Sciatic nerve (tissue), 2 donors: ENCODE results near the gene CTU1. TPM values are rescaled to one million over a fixed set of nuclear protein-coding genes. Genes with fewer than 3 reads are reported as not detected.

Experiments used
- ATAC-seq: fragments of 200-7000 bp; cut with Tn5 transposase; one replicate; pipeline ENCODE4 v1.9.1; 2020; ENCODE audit warnings: mild to moderate bottlenecking, moderate library complexity
- DNase-seq: peaks from one replicate; pipeline ENCODE4 v3.0.0-alpha.2; 2020; ENCODE audit warnings: low spot score
- intact Hi-C: fragments of 100-400 bp; cut with DNase I; formaldehyde crosslinking; loops from one replicate; pipeline ENCODE4 v1.14.2; 2022
- total RNA-seq: library from RNA; stranded (reverse); fragmentation: NEBNext Ultra II Directional; extraction: Animal tissue kit (Norgen Biotek cat#: 25700); gene quantifications from one replicate; pipeline ENCODE4 v1.2.1, GENCODE V29; 2021
- donor health status: DM: no; HTN: no; CAD: no.
- donor health status: DM: no; HTN: no; CAD: no.

The CTU1 gene
- total RNA-seq, 1 donor from 2014 or later: 6.1 TPM

DNA sequence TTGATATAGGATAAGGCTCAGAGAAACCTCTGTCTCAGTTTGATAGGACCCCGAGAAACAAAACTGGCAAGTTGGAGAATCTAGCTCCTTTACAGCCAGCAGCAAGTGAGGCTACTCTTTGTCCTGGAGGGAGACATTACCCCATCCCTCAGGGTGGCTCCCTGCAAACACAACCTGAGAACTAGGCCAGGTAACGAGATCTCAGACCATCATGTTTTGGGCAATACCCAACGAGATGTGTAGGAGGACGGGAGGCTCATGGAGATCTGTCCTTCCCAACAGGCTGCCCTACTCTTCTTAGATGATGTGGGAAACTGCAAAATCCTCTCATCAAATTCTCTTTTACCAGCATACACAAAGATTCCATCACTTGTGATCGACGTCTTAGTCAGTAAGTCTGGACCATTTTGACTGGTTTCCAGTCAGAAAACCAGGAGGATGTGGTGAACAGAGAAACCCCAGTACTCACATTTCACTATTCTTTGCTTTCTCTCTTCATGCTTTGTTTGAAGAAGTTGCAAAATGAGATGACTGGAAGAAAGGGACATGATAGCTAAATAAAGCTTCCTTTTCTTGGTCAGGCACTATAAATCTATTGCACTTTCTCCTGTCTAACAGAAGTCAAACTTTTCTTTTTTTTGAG lies 6.0 kb upstream of the CTU1 start:
- DNase-seq: no peak
- ATAC-seq: no peak
- intact Hi-C loops: no loop called here

DNA sequence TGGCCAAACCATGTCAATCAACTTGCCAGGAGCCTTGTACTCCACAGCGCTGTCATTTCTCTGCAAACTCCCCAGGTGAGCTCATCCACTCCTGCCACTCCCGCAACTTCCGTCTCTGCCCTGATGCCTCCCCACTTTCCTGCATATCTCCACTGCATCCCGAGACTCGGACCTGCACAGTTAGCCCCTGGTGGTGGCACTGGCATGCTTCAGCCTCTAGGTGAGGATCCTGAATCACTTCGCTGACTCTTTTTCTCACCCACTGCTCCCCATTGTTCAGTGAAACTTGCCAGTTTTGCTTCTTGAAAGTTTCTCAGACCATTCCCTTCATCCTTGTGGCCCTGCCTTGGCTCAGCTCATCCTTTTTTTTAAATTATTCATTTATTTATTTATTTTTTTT lies 3.4 kb upstream of the CTU1 start:
- intact Hi-C loops: no loop called here
- DNase-seq: no peak
- ATAC-seq: no peak

DNA sequence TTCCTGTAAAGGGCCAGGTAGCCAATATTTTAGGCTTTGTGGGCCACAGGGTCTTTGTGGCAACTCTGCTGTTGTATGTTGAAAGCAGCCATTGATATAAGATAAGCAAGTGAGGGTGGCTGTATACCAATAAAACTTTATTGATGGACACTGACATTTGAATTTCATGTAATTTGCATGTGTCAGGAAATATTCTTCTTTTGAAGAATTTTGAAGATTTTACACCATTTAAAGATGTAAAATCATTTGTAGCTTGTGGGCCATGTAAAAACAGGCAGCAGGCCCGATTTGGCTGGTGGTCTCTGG lies 2.4 kb upstream of the CTU1 start:
- no peak for ATAC-seq

DNA sequence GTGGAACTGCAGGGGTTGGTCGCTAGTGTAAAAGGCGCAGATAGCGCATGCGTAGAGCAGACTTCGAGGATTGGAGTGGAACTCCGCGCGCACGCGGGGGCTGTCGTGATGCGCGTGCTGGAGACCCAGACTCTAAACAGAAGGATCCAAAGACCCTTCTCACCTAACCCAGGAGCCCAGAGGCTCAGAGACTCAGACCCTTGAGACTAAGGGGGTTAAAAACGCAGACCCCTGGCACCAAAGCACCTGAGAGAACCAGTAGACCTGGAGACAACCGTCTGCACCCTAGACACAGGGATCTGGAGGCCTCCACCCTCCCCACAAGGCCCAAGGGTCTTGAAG lies 567 bp upstream of the CTU1 start:
- DNase-seq (no peak), ATAC-seq (peak; percentile 73)
- intact Hi-C loops: no loop called here

More for the DNA sequence above, 2.4 kb upstream of the CTU1 start:
- intact Hi-C loops: no loop called here
- no peak for DNase-seq

DNA sequence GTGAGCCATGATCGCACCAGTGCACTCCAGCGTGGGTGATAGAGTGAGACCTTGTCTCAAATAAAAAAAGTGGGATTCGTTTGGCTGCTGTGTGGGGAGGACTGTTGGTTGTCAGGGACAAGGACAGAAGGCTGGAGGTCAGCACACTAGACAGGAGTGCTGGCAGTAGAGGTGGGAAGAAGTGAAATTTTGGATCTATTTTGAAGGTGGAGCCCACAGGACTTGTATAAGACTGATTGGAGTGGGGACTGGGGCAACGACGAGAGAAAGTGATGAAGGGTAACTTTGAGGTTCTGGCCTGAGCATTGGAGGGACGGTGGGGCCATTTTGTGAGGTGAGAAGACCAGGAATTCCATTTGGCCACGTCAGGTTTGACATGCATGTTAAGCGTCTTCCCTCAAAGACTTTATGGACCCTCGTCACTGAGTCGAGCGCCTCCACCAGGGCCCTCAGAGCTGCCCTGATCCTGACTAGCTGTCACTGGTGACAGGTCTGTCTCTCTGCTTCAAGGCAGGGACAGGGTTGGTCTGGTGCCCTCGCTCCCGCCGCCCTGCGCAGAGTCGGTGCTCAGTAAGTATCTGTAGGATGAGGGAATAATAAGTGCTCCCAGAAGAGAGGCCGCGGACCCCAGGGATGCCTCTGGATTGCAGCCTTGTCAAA lies 673 bp downstream of the CTU1 start:
- ATAC-seq (no peak), DNase-seq (no peak)
- intact Hi-C loops: no loop called here

DNA sequence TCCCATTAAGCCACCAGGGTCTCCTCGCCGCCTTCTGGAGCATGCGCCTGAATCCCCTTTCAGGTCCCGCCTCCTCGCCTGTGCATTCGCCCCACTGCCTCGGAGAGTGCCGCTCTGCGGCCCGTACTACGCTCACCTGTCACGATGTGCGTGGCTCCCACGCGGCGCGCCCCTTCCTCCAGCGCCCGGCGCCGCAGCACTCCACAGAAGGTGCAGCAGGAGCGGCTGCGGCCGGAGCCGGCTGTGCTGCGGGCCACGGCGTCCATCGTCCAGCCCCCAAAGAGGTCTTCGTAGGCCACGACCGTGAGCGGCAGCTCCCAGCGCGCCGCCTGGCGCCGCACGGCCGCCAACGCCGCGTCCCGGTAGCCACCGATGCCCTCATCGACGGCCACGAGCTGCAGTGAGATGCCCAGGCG lies 4.3 kb downstream of the CTU1 start:
- DNase-seq (no peak), ATAC-seq (no peak)
- intact Hi-C loops: no loop called here

DNA sequence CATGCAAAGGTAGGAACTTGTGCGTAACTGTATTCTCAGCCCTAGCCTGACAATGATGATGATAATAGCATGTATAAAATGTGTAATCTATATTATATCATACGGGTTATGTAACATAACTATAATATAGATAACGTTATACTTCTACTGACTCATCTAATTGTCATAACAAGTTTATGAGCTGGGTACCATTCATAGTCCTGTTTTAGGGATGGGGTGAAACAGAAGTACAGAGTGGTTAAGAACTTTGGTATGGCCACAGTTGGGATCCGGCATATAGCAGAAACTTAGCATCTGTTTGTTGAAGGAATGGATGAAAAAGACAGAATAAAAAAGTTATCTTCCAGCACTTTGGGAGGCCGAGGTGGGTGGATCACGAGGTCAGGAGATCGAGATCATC lies 5.2 kb downstream of the CTU1 start:
- no peak for DNase-seq
- intact Hi-C loops: no loop called here
- ATAC-seq: no peak

DNA sequence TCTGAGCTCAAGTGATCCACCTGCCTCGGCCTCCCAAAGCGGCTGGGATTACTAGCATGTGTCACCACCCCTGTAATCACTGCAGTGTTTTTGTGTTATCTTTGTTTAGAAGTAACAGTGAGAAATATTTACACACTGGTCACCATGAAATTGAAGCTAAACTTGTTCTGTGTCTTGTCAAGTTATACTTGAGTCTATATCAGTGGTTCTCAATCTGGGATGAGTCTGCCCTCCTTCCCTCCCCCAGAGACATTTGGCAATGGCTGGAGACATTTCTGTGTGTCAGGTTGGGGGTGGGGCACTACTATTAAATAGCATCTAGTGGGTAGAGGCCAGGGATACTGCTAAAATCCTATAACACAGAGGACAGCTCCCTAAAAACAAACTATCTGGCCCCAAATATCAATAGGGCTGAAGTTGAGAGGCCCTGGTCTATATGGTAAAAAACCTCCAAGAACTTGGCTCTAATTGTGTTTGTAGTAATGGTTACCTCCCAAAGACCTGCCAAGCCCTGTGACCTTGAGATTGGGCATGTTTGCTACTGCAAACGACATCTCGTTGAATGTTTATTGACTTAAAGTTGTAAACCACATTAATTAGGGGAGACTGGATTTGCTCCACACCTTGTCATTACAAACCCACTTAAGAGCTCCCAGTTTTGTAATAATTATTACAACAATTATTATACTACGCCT lies 6.9 kb downstream of the CTU1 start:
- DNase-seq (no peak), ATAC-seq (no peak)
- intact Hi-C loops: no loop called here

DNA sequence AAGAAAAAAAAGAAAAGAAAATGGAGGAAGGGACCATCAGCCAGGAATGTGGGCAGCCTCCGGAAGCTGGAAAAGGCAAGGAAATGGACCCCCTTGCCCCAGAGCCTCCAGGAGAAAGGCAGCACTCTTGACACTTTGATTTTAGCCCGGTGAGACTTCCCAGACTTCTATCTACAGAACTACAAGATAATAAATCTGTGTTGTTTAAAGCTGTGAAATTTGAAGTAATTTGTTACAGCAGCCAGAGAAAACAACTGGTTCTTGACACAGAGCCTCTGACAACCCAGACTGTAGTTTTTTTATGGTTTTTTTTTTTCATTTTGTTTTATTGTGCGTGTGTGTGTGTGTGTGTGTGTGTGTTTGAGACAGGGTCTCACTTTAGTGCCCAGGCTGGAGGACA lies 7.6 kb downstream of the CTU1 start:
- ATAC-seq (no peak), DNase-seq (no peak)
- intact Hi-C loops: no loop called here

DNA sequence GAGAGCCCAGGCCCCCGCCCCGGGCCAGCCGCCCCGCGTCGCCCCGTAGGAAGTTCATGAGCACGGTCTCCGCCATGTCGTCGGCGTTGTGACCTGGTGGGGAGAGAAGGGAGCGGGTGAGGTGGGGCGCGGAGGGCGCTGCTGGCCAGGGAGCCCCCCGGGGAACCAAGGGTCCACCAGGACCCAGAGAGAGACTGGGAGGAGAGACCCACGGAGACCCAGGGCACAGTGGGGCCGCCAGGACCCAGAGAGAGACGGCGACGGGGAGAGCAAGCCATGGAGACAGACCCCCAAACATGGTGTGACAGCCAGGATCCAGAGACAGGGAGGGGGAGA lies 9.2 kb downstream of the CTU1 start:
- ATAC-seq (no peak), DNase-seq (no peak)
- intact Hi-C loops: loop anchor here (2.0 kb wide), 1 partner anchor 78 kb away; no protein-coding TSS in a partner anchor

DNA sequence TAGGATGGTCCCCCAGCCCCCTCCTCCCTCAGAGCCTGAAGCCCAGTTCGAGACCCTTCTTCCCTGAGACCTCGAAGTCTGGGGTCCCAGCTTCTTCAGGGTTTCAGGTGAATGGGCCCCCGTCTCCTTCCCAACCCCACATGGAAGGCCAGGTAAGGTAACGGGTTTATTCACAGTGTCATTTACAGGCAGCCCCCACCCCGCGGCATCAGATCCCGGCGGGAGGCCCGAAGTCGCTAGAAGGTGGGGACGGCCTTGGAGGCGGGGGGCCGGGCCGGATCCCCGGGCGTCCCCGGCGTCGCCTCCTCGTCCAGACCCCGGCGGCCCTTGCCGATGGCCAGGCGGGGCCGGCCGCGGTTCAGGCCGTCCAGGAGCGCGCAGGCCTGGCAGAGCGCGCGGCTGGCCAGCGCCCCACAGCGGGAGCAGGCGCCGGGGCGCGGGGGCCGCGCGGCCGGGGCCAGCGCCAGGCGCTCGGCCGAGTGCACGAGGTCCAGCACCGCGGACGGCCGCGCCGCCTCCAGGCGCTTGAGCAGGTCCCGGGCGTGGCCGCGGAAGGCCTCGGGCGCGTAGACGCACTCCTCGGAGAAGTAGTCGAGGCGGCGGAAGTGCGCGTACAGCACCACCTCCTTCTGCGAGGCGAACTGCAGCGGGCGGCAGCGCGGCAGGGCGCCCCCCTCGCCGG lies 9.7 kb downstream of the CTU1 start:
- ATAC-seq: peak; percentile 77
- peak; percentile 79 for DNase-seq
- intact Hi-C loops: loop anchor here (2.0 kb wide), 1 partner anchor 78 kb away; no protein-coding TSS in a partner anchor

DNA sequence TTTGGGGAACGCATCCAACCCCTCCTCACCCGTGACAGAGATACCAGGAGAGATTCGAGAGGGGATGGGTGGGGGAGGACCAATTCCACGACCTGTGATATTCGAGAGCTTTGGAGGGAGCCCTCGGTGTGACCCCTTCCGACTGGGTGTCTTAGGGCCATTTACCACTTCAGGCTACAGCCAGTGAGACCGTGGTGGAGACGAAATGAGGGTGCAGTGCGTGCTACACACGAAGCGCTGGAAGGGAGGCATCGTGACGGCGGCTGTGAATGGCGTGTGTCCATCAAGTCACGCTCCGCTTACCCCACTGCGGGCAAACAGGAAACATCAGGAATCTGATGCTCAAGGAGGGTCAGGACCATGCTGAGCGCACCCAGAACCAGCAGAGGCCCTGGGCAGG lies 10.4 kb downstream of the CTU1 start:
- no peak for DNase-seq
- intact Hi-C loops: loop anchor here (2.0 kb wide), 1 partner anchor 77 kb away; no protein-coding TSS in a partner anchor
- no peak for ATAC-seq

DNA sequence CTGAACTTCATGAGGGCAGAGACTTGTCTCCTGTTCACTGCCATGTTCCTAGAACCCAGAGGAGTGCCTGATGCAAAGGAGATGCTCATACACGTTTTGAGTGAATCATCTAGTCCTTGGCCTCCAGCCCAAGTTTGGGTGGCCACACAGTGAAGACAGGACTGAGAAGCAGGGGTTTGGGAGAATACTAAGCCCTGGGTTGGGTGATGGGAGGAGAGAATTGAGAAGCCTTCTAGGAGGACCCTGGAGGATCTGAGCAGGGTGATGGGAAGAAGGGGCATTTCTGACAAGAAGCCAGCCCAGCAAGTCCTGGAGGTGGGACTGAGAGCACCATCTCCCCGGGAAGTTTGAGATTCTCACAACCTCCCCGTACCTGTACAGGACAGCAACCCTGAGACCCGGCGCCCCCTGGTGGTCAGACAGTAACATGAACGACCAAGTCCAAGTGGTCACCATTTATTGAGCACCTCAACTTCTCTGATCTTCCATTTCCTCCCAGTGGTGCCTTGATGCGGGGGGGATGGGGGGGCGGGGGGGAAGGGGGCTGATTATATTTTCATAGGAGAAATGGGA lies 11.0 kb downstream of the CTU1 start:
- intact Hi-C loops: no loop called here
- peak; percentile 83 for DNase-seq
- ATAC-seq: peak; percentile 65

DNA sequence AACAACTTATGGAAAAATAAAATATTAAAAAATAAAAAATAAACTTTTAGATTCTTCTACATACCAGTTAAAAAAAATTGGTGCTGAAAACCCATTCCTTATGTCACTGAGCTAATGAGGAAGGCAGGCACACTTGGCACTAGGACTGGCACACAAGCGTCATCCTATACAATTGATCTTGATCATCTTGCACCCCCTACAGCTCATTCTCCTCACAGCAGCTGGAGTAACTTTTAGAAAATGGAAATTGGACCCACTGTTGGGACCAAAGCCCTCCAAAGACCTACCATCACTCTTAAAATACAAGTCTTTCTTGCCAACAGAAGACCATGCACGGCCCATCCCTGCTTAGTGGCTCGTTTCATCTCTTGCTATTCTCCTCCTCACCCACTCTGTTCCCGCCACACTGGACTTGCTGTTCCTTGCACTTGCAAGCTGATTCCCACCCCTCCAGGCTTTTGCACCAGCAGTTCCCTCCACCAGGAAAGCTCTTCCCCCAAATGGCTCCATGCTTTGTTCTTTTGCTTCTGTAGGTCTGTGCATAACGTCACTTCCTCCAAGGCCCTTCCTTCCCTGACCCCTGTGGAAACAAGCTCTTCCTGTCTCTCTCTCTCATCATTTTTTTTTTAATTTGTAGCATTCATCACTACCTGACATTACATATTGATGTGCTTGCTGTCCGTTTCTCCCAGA lies 11.6 kb downstream of the CTU1 start:
- no peak for ATAC-seq
- intact Hi-C loops: no loop called here
- no peak for DNase-seq

DNA sequence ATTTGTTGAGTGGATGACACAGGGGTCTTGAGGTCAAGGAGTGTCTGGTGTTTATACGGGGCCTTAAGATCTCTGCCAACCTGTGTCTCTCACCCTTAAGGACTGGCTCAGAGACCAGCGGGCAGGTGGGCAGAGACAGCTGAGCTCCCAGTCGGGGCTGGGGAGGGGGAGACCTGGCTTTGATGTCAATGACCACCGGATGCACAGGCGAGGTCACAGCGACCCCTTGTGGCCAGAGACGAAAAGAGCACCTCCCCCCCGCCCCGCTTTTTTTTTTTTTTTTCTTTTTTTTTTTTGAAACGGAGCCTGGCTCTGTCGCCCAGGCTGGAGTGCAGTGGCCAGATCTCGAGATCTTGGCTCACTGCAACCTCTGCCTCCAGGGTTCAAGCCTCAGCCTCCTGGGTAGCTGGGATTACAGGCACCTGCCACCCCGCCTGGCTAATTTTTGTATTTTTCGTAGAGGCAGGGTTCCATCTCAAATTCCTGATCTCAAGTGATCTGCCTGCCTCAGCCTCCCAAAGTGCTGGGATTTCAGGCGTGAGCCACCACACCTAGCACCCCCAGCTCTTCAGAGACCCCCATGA lies 13.4 kb downstream of the CTU1 start:
- DNase-seq (no peak), ATAC-seq (no peak)
- intact Hi-C loops: no loop called here

DNA sequence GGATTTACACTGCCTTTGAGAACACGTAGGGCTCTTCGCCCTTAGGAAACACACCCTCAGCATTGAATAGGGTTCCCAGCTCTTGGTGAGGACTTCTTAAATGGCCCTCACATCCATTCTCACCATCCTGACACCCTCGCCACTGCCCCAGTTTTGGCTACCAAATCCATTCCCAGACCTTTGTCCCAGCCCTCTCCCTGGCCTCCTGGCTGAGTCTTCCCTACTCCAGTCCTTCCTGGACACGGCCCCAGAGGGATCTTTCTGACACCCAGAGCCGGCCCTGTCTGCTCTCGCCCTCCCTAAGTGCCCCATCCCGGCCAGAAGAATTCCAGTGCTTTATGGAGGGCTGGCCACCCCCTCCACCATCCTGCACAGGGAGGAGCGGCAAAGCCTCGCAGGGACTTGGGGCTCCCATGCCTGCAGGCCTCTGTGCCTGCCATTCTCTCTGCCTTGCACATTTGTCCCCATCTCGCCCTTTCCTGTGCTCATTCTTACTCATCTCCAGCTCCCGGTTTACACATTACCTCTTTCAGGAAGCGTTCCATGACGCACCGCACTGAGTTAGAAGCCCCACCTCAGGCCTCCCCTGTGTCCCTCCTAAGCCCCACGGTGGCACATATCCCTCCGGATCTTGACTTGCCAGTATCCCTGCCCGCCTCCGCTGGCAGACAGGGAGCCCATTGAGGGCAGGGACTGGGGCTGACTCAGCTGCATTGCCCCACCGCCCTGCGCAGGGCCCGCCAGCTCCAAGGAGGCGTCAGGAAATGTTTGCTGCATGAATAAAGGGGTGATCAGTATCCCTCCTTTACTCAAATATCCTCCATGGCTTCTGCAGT lies 14.5 kb downstream of the CTU1 start:
- no peak for DNase-seq
- intact Hi-C loops: no loop called here
- ATAC-seq: no peak

DNA sequence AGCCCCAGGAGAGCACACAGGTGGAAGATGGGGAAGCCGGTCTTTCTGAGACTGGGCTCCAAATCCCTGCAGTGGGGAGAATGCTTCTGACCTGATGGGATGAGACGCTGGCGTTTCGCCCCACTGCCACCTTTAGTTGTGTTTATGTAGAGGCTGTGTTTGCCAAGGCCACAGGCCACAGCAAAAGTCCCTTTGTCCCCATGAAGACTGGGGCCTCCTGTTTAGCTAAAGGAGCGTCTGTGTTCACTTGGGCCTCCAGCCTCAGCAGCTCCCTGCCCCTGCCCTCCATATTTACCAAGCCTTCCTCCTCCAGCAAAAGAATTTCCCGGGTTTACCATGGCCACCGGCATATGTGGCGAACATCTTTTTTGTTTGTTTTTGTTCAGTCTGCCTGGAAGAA lies 15.1 kb downstream of the CTU1 start:
- no peak for ATAC-seq
- DNase-seq: no peak
- intact Hi-C loops: no loop called here
